ENCODE measurements around the gene EVPL.
"Not testable (repeated sequence)": the region's sequence is repeated elsewhere in the genome, so short reads cannot be mapped to it uniquely, and the experiment has no call there.

The EVPL gene

DNA sequence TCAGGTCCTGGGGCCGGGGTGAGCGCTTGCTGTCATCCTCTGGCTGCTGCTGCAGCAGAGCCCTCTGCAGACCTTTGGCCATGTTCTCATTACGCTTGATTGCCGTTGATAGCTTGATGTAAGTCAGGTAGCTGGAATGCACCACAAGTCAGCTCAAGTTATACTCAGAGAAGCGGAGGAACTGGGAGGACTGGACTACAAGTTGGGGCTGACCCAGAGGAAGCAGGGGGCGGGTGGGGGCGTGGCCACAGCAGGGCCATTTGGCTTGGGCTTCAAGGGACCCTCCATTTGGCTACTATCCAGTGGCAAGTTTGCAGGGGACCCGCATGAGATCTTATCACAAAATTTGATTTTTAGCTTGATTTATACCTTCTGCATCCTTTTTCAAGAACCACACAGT is 19.0 kb upstream of the EVPL start:
- no peak for DNase-seq

DNA sequence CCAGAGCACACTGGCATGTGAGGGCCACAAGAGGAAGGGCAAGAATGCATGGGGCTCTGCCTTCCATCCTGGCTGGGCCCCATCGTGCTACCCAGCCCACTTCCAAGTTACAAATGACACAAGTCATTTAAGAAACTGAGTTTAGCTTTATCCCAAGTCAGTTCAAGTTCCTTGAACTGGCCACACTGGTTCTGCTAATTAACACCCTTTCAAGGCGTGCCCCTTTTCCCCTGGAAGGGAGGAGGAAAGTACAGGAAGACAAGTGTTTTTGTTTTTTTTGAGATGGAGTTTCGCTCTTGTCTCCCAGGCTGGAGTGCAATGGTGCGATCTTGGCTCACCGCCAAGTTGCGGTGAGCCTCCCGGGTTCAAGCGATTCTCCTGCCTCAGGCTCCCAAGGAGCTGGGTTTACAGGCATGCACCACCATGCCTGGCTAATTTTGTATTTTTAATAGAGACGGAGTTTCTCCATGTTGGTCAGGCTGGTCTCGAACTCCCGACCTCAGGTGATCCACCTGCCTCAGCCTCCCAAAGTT is 17.4 kb upstream of the EVPL start:
- DNase-seq = not testable (repeated sequence)

GRCh38 chr17:76042868-76043267 is 15.8 kb upstream of the EVPL start:
- not testable (repeated sequence) for DNase-seq

DNA sequence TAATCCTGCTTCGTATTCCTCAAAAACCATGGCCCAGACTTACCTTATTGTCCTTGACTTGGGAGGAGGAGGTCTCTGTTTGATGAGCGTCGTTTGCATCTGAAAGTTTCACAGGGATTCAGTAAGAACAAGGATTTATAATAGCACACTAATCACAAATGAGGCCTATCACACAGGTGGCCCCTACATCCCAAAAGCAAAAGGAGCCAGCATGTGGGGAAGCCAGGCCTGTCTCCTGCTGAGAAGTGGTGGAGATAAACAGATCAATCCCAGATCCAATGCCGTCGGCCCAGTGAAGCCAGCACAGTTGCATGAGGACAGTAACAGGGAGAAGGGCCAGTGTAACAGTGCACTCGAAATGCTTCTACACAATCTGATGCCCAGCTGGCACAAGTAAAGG is 13.3 kb upstream of the EVPL start:
- DNase-seq = no peak

- DNase-seq = no peak
These were observed 12.0 kb upstream of the EVPL start for GRCh38 chr17:76039121-76039520.

DNA sequence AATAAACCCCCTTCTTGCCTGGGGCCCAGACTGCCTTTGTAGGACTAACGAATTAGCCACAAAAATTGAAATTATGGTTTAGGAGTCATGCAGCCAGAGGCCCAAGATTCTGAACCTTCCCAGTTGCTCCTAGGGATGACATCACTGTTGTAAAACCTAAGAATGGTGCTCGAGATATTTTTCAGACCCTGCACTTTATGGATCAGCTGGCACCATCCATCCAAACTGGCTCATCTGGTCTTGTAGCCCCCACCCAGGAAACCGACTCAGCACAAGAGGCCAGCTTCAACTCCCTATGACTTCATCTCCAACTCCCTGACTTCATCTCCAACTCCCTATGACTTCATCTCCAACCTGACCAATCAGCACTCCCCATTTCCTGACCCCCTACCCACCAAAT is 10.9 kb upstream of the EVPL start:
- no peak for DNase-seq

DNA sequence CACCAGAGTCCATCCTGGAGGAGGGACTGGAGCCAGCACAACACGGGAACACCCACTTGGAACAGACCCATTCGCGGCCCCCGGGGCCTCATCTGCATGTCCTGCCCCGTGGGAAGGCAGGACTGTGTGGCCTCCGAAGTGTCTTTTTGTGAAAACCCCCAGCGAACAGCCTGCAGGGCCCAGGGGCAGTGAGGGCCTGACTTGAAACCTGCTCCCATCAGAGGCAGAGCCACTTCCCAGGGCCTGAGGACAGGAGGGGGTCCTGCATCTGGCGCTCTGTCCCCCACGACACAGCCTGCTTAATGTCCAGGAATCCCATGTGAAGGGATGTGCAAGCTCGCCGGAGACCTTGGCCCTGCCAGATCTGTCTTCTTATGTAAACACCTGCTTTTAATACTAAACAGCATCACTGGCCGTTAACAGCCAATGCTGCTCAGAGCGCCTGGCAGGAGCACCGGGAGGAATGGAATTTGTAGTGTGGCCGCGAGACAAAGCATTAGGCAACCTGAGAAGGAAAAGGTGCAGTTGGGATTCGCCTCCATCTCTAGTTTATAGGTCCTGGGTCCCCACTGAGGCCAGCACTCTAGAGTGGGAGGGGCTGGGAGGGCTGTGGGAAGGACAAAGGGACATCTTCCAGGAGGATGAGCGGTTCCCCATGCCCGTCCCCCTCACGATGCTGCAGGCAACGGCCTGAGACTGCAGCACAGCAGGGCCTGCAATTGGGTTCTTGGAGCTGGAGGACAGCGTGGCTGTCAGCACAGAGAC is 9.6 kb upstream of the EVPL start:
- no peak for DNase-seq

- no peak for DNase-seq
These were observed 7.6 kb upstream of the EVPL start for GRCh38 chr17:76034428-76035350.

DNA sequence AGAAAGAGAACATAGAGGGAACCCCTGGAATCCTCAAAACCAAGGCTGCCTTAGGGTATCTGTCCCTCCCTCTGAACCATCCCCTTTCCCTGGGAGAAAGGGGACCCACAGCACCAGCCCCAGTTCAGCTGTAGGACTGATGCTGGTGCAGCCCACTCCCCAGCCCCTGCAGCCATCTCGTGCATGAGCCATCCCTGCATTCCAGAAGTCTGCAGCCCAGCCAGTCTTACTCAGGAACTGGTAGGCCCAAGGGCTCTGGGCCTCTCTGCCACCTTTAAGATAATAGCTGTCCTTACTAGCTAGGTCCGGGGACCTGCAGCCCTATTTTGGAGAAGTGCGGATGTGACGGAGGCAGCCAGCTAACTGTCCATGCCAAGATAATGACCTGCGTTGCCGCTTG is 6.0 kb upstream of the EVPL start:
- DNase-seq = no peak

GRCh38 chr17:76032780-76033108 is 5.6 kb upstream of the EVPL start:
- no peak for DNase-seq

DNA sequence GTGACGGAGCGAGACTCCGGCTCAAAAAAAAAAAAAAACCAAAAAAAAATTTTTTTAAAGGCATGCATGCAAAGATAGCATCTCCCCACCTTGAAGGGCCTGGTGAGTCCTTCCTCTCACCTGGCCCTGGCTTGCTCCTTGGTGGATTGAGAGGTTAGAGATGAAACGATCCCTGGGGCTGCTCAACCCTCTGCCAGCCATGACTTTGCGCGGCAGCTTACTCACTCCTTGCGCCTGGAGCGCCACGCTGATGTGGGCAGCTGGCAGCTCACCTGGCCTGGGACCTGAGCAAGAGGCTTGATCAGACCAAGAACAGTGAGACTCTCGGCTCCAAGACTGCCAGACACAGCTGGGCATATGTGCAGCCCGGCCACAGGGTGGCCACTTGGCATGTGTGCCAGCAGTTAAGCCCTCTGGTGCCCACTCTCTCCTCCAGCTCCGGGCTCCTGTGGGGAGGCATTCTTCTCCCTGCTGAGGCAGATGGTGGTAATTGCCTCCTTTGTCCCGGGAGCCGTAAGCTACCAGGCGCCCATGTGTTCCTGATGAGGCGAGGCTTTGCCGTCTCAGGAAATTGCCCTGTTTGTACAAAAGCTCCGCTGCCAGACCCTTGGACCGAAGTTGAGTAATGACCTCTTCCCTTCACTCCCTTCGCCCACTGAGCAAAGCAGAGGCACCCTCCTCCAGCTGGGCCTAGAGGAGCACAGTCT is 5.1 kb upstream of the EVPL start:
- DNase-seq = no peak

DNA sequence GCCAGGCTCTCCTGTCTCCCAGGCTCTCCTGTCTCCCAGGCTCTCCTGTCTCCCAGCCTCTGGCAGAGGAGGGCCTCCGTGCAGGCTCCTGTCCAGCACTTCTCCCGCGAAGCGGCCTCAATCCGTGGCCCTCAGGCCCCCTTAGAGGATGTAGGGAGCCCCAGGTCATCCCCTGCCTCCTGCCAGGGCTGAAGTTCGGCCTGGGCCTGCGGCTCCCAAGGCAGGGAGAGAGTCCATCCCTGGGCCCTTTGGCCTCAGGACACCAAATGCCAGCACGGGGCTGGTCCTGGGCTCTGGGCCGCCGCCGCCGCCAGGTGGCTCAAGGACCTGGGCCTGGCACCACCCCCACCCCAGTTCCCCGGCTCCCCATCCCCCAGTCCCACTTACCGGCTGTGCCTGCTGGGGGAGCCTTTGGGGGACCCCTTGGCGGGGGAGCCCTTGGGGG is 370 bp downstream of the EVPL start:
- DNase-seq = no peak

DNA sequence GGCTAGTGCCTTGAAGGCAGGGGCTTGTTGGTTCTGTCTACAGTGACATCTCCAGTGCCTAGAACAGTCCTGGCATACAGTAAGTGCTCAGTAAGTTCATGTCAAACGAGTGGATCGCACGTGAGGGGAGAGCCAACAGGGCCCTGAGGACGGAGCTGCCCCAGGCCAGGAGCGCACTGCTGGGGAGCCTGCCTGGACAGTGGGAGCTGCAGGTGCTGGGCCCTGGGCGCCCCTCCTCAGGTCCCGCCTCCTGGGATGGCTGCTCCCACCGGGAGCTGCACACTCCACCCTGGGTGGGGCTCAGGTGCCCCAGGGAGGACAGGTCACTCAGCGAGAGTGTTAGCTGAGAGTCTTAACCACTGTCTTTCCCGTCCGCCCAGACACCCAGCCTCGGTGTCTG is 1.8 kb downstream of the EVPL start:
- no peak for DNase-seq

- DNase-seq = no peak
These were observed 2.8 kb downstream of the EVPL start for GRCh38 chr17:76024353-76024752.

DNA sequence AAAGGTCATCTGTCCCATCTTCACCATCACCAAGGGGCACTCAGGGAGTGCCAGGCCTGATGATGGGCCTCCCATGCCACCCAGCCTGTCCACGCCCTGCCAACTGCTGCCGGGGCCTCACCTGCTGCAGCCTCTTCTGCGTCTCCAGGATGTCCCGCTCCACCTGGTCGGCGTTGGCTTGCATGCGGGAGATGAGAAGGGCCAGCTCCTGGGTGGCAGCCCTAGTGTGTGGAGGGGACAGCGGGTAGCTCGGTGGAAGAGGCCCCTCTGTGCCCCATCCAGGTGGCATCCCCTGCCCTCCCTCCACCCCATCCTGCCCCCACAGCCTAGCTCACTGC is 3.2 kb downstream of the EVPL start:
- DNase-seq = no peak

GRCh38 chr17:76022973-76023899 is 3.9 kb downstream of the EVPL start:
- DNase-seq = no peak

GRCh38 chr17:76022285-76022684 is 4.8 kb downstream of the EVPL start:
- no peak for DNase-seq

DNA sequence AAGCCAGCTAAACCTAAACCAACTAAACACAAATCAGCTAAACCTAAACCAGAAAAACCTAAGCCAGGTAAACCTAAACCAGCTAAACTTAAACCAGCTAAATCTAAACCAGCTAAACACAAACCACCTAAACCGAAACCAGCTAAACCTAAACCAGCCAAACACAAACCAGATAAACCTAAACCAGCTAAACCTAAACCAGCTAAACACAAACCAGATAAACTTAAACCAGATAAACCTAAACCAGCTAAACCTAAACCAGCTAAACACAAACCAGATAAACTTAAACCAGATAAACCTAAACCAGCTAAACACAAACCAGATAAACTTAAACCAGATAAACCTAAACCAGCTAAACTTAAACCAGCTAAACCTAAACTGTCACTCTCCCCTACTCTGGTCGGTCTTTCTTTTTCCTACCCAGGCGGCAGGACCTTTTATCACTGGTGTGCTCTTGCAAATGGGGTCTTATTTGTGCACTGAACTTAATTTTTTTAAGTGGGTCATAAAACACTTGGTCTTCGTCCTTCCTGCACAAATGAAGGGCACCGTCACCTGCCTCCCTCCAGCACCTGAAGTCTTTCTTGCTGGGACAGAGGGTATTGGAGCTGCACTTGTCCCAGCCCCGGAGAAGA is 7.2 kb downstream of the EVPL start:
- DNase-seq = no peak

GRCh38 chr17:76018801-76019200 is 8.3 kb downstream of the EVPL start:
- DNase-seq = no peak

- no peak for DNase-seq
These were observed 8.8 kb downstream of the EVPL start for GRCh38 chr17:76018340-76018680.

DNA sequence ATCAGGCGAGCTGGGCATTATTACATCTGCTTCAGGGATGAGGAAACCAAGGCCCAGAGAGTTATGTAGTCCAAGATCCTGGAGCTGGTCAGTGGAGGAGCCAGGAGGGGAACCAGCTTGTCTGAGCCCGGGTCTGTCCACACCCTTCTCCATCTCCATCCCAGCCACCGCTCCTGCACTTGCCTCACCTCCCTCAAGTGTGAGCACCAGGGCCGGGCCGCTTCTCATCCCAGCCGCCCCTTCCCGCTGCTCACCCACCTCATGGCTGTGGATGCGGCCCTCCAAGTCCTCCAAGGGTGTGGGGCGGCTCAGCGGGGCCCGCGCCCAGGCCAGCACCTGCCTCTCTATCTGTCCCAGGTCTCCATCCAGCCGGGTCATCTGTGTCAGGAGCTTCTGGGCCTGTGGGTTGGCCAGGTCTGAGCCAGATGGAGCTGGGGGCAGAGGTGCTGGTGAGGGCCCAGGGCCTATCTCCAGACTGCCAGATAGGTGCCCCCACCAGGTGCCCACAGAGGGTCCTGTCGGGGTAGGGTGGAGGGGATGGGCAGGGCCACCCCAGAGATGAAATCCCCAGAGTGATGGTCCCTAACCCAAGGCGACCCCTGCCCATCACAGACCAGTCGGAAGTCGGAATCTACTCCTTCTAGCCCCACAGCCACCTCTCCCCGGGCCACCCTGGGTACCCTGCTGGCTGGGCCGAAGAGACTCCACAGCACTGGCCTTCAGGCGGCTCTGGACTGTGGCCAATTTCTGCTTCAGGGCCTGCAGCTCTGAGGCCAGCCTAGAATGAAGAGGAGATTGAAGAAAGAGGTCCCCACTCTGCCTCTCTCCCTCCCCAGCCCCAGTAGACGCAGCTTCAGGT is 9.4 kb downstream of the EVPL start:
- DNase-seq = no peak

Measured in SIG-M5 (cell line).